VCaP (cell line): ENCODE results near the gene KRT82.

Experiments used
- H3K27ac ChIP-seq: fragments of 450-650 bp; 2 replicates; pipeline ENCODE4 v1.5.1; 2017
- TF ChIP-seq, protein P1 (sequence below): fragments of 450-650 bp; conservative IDR thresholded peaks from 2 replicates; pipeline ENCODE4 v1.5.1; 2017; ENCODE audit warnings: mild to moderate bottlenecking, moderate library complexity

Gene KRT82

DNA sequence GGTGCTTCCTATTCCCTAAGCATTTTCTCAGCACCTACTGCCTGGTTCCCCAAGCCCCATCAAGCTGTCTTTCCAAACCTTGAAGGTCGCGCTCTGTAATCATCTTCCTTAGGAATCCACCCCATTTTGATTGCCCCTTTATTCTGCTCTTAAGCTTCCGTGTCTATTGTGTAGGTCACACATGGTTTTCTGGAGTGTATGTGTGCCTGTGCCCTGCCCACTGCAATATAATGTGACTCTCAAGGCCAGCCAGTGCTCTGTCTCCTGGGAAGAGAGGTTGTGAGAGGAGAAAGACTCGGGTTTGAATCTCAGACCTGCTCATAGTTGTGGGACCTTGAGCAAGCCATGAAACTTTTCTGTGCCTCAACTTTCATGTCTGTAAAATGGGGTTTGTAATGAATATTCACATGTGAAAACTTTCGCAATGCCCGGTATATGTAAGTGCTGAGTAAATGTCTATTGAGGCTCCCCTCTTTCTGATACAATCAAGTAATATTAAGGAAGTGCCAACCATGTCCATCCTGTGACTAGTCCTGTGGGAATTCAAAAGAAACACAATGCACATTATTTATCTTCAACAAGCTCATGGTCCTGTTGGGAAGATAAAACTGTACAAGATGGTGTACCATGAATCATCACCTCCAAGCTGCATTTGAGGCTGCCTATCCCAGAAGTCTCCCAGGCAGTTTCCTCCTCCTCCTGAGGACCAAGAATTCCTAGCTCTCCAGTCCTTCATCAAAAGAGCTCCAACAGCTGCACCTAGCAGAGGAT is 28.8 kb upstream of the KRT82 start:
- TF ChIP-seq, protein P1, sequence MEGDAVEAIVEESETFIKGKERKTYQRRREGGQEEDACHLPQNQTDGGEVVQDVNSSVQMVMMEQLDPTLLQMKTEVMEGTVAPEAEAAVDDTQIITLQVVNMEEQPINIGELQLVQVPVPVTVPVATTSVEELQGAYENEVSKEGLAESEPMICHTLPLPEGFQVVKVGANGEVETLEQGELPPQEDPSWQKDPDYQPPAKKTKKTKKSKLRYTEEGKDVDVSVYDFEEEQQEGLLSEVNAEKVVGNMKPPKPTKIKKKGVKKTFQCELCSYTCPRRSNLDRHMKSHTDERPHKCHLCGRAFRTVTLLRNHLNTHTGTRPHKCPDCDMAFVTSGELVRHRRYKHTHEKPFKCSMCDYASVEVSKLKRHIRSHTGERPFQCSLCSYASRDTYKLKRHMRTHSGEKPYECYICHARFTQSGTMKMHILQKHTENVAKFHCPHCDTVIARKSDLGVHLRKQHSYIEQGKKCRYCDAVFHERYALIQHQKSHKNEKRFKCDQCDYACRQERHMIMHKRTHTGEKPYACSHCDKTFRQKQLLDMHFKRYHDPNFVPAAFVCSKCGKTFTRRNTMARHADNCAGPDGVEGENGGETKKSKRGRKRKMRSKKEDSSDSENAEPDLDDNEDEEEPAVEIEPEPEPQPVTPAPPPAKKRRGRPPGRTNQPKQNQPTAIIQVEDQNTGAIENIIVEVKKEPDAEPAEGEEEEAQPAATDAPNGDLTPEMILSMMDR = no peak
- H3K27ac ChIP-seq = no peak overlapping the region

DNA sequence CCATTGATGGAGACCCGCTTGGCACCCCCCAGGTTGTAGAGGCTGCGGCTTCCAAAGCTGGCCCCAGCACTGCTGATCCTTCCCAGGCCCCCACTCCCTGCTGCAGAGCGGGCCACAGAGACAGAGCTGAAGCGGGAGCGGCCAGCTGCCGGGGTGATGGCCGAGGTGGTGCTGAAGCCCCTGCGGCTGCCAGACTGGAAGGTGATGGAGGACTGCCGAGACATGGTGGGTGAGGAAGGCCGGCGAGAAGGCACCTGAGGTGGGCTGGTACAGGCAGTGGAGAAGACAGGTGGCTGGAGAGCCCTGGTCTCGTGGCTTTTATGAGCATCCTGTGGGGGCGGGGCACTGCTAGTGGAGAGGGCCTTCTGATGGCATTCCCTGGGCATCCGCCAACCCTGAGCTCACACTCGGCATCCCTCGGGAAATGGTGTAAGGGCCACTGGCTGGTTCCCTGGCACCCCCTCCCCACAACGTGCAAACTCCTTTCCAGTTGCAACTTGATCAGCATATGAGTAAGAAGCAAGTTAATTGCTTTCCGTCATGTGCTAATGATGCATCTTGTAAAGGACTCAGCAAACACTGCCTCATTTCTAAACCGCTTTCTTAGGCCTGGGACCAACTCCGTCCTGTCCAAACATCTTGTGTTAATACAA is 28.1 kb upstream of the KRT82 start, which contains the start of gene KRT75:
KRT75 (minus strand) TSS at position 291 of the 653 bp plus-strand sequence; CDS start at position 224, 67 bp downstream.
- H3K27ac ChIP-seq = no peak within 1 kb of the TSS
- TF ChIP-seq, protein P1 = no peak

DNA sequence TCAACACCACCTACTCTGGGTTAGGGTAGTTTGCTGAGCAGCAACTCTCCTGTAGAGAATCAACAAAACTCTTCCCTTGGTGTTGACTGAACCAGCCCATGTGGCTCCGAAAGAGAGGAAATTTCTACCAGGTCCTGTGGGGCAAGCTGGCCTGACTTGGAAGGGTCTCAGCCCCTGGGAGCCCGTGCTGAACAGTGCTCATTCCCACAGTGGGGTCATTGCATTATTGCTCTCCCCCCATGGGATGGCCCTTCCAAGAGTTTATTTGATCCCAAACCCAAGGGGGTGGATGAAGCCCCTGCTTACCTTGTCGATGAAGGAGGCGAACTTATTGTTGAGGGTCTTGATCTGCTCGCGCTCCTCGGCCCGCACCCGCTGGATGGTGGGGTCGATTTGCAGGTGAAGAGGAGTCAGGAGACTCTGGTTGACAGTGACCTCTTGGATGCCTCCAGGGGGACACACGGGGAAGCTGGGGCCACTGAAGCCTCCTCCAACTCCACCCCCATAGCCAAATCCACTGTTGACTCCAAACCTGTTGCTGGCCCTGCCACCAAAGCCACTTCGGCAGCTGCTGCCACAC is 27.5 kb upstream of the KRT82 start:
- no peak overlapping the region for H3K27ac ChIP-seq
- TF ChIP-seq, protein P1 = no peak

DNA sequence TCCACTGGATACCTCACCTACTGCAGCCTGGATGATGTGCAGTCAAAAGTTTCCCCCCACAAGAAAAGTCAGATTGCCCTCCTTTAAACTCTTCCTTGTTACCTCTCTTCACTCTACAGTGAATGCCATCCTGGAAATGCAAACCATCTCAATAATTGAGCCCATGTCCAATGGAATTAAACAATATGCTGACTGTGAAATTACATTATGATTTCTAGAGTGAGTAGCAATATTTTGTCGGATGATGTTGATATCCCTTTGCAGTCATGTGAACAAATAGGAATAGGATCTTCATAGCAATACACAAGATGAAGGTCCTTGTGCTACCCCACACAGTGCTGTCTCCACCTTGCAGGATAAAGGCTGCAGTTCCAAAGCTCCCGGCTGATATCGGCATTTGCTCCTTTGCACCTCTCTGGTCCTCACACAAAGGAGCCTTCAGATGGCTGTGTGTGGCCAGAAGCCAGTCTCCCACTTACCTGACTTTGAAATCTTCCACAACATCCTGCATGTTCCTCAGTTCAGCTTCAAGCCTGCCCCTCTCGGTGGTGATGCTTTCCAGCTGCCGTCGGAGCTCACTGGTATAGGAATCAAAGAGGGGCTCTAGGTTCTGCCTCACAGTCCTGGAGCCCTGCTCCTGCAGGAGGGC is 26.5 kb upstream of the KRT82 start:
- H3K27ac ChIP-seq = no peak overlapping the region
- TF ChIP-seq, protein P1 = no peak

DNA sequence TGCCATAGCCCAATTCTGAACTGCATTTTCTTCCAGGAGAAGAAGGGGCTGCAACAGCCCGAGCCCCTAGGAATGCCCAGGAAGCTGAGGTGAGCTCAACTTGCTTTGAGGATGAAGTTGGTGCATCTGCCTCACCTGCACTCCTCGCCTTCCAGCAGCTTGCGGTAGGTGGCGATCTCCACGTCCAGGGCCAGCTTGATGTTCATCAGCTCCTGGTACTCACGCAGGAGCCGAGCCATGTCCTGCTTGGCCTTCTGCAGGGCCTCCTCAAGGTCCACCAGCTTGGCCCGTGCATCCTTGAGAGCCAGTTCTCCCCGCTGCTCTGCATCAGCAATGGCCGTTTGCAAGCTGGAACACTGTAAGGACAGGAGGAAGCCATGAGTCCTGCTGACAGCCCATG is 22.0 kb upstream of the KRT82 start:
- no peak overlapping the region for H3K27ac ChIP-seq
- TF ChIP-seq, protein P1 = no peak

DNA sequence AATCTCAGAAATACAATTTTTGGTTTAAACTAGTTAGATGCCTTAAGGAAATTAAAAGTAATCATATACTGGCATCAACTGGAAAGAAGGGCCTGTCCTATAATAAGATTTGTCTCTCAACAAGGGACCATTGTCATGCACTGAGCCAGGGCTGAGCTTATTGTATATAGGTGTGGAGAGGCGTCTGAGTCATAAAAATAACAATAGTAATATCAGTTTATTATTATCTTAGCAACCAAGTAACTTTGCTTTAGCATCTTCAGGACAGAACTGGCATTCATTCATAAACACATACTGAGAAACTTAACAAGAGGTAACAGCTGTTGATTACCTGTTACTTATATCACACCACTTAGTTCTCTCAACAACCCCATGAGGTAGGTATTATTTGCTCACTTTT is 20.9 kb upstream of the KRT82 start:
- TF ChIP-seq, protein P1 = no peak
- H3K27ac ChIP-seq = no peak overlapping the region

DNA sequence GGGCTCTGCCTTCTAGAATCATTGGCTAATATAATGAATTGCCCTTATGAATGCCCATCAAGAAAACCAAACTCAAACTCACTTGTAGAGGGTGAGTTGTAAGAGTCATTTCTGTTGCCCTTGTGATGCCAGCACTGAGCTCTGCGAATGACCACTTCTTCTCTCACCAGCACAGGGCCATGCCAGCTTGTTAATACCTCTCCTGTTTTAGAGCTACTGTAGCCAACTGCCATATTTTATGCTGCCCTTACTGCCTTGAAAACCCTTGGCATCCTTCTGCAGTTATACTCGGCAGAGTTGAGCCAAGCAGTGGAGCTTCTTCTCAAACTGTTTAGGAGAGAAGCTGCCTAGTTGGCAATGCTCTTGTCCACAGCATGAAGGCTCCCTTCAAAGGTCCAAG is 19.9 kb upstream of the KRT82 start:
- TF ChIP-seq, protein P1 = no peak
- H3K27ac ChIP-seq = no peak overlapping the region
